ENCODE results near the gene CTU2. TPM values are rescaled to one million over a fixed set of nuclear protein-coding genes. Genes with fewer than 3 reads are reported as not detected.

CTU2 gene
- total RNA-seq, 4 donors from 2014 or later, result 6.0 to 19.9 (median 10.7) TPM

DNA sequence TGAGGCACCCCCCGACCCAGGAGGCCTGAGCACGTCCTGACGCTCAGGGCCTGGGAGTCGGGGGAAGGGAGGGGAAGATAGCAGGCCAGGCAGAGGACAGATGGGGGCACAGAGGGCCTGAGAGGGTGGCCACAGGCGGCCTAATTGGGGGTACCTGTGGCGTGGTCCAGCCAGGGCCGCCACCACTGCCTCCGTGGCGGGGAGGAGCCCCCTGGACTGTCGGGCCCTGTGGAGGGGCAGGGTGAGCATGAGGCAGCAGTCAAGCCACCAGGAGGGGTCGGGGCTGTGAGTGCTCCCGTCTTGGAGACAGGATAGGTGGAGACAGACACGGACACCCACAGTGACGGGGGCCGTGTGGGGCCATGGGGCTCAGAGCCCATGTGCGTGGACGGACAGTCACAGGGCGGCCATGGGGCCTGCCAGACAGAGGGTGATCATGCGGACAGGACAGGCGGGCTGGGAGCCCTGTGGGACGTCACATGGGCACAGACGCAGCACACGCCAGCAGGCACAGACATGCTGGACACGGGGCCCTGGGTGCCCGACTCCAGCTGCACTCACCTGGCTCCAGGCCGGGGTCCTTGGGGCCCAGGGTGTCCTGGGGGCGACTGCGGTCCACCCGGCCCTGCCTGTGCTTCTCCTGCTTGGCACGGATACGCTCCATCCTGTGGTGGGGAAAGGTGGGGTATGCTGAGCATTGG is 18.7 kb downstream of the CTU2 start:
- no peaks in the 10 kb centered on the region for H3K9me3 ChIP-seq
- H3K27ac ChIP-seq, result no peak overlapping the region
- TF ChIP-seq POLR2A (IDR thresholded peaks at IDR 0.05), result no peak
- TF ChIP-seq POLR2AphosphoS5 (IDR thresholded peaks at IDR 0.05), result no peak
- no peak for TF ChIP-seq EP300 (IDR thresholded peaks at IDR 0.05)
- TF ChIP-seq, protein P1, sequence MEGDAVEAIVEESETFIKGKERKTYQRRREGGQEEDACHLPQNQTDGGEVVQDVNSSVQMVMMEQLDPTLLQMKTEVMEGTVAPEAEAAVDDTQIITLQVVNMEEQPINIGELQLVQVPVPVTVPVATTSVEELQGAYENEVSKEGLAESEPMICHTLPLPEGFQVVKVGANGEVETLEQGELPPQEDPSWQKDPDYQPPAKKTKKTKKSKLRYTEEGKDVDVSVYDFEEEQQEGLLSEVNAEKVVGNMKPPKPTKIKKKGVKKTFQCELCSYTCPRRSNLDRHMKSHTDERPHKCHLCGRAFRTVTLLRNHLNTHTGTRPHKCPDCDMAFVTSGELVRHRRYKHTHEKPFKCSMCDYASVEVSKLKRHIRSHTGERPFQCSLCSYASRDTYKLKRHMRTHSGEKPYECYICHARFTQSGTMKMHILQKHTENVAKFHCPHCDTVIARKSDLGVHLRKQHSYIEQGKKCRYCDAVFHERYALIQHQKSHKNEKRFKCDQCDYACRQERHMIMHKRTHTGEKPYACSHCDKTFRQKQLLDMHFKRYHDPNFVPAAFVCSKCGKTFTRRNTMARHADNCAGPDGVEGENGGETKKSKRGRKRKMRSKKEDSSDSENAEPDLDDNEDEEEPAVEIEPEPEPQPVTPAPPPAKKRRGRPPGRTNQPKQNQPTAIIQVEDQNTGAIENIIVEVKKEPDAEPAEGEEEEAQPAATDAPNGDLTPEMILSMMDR (IDR thresholded peaks at IDR 0.05), result no peak
- ATAC-seq, result no peak
- peaks cover 0 to 88% of the 10 kb centered on the region in 2 donors for H3K36me3 ChIP-seq
- no peaks in the 10 kb centered on the region for H3K27me3 ChIP-seq
- no peak overlapping the region for H3K4me3 ChIP-seq
- WGBS, 2 donors (ENCODE audit: low coverage in 1 of 2), result 60% methylated on average over 5 of the region's 31 CpGs; no CpG with 5 or more reads in 1 of the 2 donors
- peaks cover 0 to under 1% (median 0%) of the 10 kb centered on the region in 3 donors for H3K4me1 ChIP-seq

DNA sequence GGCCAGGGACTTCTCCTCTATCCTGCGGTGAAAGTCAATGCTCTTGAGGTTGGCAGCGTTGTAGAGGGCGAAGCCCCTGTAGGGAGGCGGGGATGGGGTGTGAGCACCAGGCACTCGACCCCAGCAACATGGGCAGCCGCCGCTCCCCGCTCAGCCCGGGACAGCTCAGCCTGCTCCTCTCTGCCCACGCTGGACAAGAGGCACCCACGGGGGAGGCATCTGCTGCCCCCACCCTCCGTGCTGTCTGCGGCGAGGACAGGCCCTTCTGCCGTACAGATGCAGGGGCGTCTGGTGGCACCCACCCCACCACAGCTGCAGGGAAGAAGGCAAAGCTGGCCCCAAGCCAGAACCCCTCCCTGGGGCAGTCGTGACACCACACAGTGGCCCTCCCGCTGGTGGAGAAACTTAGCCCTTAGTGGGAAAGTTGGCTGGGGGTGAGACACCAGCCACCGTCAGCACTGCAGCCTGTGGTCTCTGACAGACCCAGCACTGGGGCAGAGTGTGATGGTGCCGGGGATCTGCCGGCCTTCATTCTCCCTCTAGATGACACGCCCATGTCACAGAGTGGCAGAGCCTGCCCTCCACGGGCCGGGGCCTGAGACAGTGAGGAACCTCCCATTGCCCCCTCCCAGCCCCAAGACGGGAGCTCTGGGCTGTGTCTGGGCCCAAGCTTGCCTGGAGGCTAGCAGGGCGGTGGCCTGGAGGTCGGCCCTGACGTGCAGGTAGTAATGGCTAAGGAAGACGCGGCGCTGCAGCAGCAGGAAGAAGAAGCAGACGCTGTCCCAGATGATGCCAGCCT is 19.5 kb downstream of the CTU2 start:
- ATAC-seq, result no peak
- Histone ChIP-seq H3K36me3 (peaks cover 0 to 88% of the 10 kb centered on the region in 2 donors), H3K27me3 (no peaks in the 10 kb centered on the region), H3K27ac (no peak overlapping the region), H3K4me3 (no peak overlapping the region), H3K9me3 (no peaks in the 10 kb centered on the region), H3K4me1 (no peaks in the 10 kb centered on the region)
- TF ChIP-seq POLR2A (IDR thresholded peaks at IDR 0.05) (no peak), EP300 (IDR thresholded peaks at IDR 0.05) (no peak), POLR2AphosphoS5 (IDR thresholded peaks at IDR 0.05) (no peak)
- TF ChIP-seq, protein P1 (IDR thresholded peaks at IDR 0.05), result no peak
- 100% methylated on average over 1 of the region's 32 CpGs; no CpG with 5 or more reads in 1 of the 2 donors for WGBS, 2 donors (ENCODE audit: low coverage in 1 of 2)

DNA sequence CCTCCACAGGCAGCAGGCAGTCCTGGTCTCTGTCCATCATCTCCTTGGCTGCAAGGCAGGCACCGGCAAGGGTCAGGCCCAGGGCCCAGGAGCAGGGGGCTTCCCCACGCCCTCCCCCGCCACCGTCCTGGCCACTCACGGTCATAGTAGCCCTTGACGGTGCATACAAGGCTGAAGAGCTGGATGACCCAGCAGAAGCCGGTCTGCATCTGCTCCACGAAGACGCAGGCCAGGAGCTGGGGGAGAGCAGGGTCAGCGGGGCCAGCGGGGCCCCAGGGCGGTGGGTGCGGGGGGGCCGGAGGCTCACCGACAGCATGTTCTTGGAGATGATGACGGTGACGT is 20.1 kb downstream of the CTU2 start:
- WGBS, 2 donors (ENCODE audit: low coverage in 1 of 2), result no CpG with 5 or more reads among the region's 17 CpGs
- TF ChIP-seq EP300 (IDR thresholded peaks at IDR 0.05), result no peak
- no peak for TF ChIP-seq POLR2A (IDR thresholded peaks at IDR 0.05)
- TF ChIP-seq, protein P1 (IDR thresholded peaks at IDR 0.05), result no peak
- no peak for TF ChIP-seq POLR2AphosphoS5 (IDR thresholded peaks at IDR 0.05)
- Histone ChIP-seq H3K4me3 (no peak overlapping the region), H3K9me3 (no peaks in the 10 kb centered on the region), H3K27ac (no peak overlapping the region), H3K4me1 (no peaks in the 10 kb centered on the region), H3K36me3 (peaks cover 0 to 88% of the 10 kb centered on the region in 2 donors), H3K27me3 (no peaks in the 10 kb centered on the region)
- no peak for ATAC-seq

DNA sequence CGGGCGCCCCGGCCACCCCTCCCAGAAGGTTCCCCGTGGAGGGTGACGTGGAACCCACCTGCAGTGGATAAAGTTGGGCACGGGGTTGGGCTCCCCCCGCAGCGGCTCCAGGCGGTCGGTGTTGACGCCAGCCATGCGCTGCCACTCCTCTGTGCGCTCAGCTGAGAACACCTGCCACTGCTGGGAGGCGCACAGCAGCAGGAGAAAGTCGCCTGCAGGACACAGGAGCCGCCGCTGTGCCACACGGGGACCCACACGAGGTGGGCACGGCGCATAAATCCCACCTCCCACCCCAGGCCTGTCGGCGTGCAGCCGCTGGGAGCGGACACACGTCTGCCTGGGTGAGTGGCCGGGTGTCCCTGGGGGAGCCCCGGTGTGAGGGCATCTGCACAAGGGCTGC is 20.7 kb downstream of the CTU2 start:
- Histone ChIP-seq H3K27ac (no peak overlapping the region), H3K27me3 (no peaks in the 10 kb centered on the region), H3K36me3 (peaks cover 0 to 88% of the 10 kb centered on the region in 2 donors), H3K4me1 (no peaks in the 10 kb centered on the region), H3K4me3 (no peak overlapping the region), H3K9me3 (no peaks in the 10 kb centered on the region)
- no CpG with 5 or more reads among the region's 28 CpGs for WGBS, 2 donors (ENCODE audit: low coverage in 1 of 2)
- TF ChIP-seq POLR2AphosphoS5 (IDR thresholded peaks at IDR 0.05) (no peak), EP300 (IDR thresholded peaks at IDR 0.05) (no peak), POLR2A (IDR thresholded peaks at IDR 0.05) (no peak)
- TF ChIP-seq, protein P1 (IDR thresholded peaks at IDR 0.05), result no peak
- no peak for ATAC-seq

Data from gastroesophageal sphincter (tissue), 4 donors.